ENCODE results near the gene SPDYE17.
"Not testable (repeated sequence)": the region's sequence is repeated elsewhere in the genome, so short reads cannot be mapped to it uniquely, and the experiment has no call there.

Gene SPDYE17

GRCh38 chr7:76972391-76972790 is 59.8 kb downstream of the SPDYE17 start:
- in situ Hi-C loops (cut with MboI; ENCODE audit: low sequenced_read_pairs): not testable (repeated sequence)
